Neuronal stem cell (in vitro differentiated cells): ENCODE results near the gene TTC28.

Experiments
- DNase-seq: peaks from one replicate; pipeline ENCODE4 v3.0.0-alpha.2; 2013; ENCODE audit warnings: low spot score
- H2AFZ ChIP-seq: one replicate; pipeline ENCODE4 v1.6.1; 2013; ENCODE audit warnings: mild to moderate bottlenecking, low read length, inconsistent platforms
- H2AK5ac ChIP-seq: 2 replicates; pipeline ENCODE4 v1.6.1; 2013; ENCODE audit warnings: low read depth, mild to moderate bottlenecking, inconsistent platforms, low read length, moderate library complexity, mixed read lengths
- H2BK120ac ChIP-seq: 2 replicates; pipeline ENCODE4 v1.6.1; 2013; ENCODE audit warnings: low read depth, mild to moderate bottlenecking, inconsistent platforms, low read length, moderate library complexity, mixed read lengths
- H2BK12ac ChIP-seq: one replicate; pipeline ENCODE4 v1.6.1; 2013; ENCODE audit warnings: low read length, inconsistent platforms
- H2BK15ac ChIP-seq: 2 replicates; pipeline ENCODE4 v1.6.1; 2013; ENCODE audit warnings: mild to moderate bottlenecking, low read length, inconsistent platforms, mixed read lengths
- H2BK5ac ChIP-seq: one replicate; pipeline ENCODE4 v1.6.1; 2013; ENCODE audit warnings: inconsistent platforms, mild to moderate bottlenecking, low read length, moderate library complexity
- H3K14ac ChIP-seq: one replicate; pipeline ENCODE4 v1.6.1; 2013; ENCODE audit warnings: low read length, inconsistent platforms
- H3K18ac ChIP-seq: 2 replicates; pipeline ENCODE4 v1.6.1; 2013; ENCODE audit warnings: low read length, inconsistent platforms
- H3K23ac ChIP-seq: 2 replicates; pipeline ENCODE4 v1.6.1; 2013; ENCODE audit warnings: low read depth, mild to moderate bottlenecking, mixed read lengths, low read length, inconsistent platforms; ENCODE audit not compliant: poor library complexity
- H3K27ac ChIP-seq: replicated peaks from 3 replicates; pipeline ENCODE4 v1.5.1; 2013; ENCODE audit warnings: low read length, inconsistent platforms
- H3K27me3 ChIP-seq, 3 experiments: 2 replicates each; pipeline ENCODE4 v1.6.1; 2013; ENCODE audit warnings: low read length in 3 of 3, mild to moderate bottlenecking in 2 of 3, inconsistent platforms in 1 of 3, low read depth in 1 of 3, mixed read lengths in 1 of 3, moderate library complexity in 1 of 3; ENCODE audit not compliant: control insufficient read depth in 3 of 3, insufficient read depth in 3 of 3
- H3K36me3 ChIP-seq, 2 donors: replicated peaks in 1 of 2; 2 replicates each; pipeline ENCODE4 v1.6.1; 2013; ENCODE audit warnings: low read length in 2 of 2; ENCODE audit not compliant: control insufficient read depth in 2 of 2, insufficient read depth in 2 of 2
- H3K4ac ChIP-seq: 2 replicates; pipeline ENCODE4 v1.6.1; 2013; ENCODE audit warnings: inconsistent platforms, mild to moderate bottlenecking, low read length, moderate library complexity
- H3K4me1 ChIP-seq, 2 donors: 1 replicate in 1 of 2; 2 replicates in 1 of 2; pipeline ENCODE4 v1.6.1; 2013; ENCODE audit warnings: low read length in 2 of 2, low read depth in 1 of 2; ENCODE audit not compliant: control insufficient read depth in 2 of 2, insufficient read depth in 1 of 2
- H3K4me2 ChIP-seq: one replicate; pipeline ENCODE4 v1.6.1; 2013; ENCODE audit warnings: mild to moderate bottlenecking, low read length, inconsistent platforms; ENCODE audit not compliant: insufficient read depth, poor library complexity, severe bottlenecking
- H3K4me3 ChIP-seq, 2 donors: 2 replicates each; pipeline ENCODE4 v1.5.1; 2013; ENCODE audit warnings: low read length in 2 of 2, mild to moderate bottlenecking in 2 of 2, inconsistent platforms in 1 of 2, moderate library complexity in 1 of 2
- H3K79me1 ChIP-seq: one replicate; pipeline ENCODE4 v1.6.1; 2013; ENCODE audit warnings: low read depth, mild to moderate bottlenecking, inconsistent platforms, low read length, moderate library complexity
- H3K9ac ChIP-seq: one replicate; pipeline ENCODE4 v1.6.1; 2013; ENCODE audit warnings: mild to moderate bottlenecking, low read depth, low read length, inconsistent platforms; ENCODE audit not compliant: poor library complexity
- H3K9me3 ChIP-seq, 2 donors: replicated peaks in 1 of 2; 2 replicates each; pipeline versions ENCODE3 to v1.6.1; 2013; ENCODE audit warnings: low read length in 2 of 2, mild to moderate bottlenecking in 2 of 2, inconsistent platforms in 1 of 2, low read depth in 1 of 2, mixed read lengths in 1 of 2, moderate library complexity in 1 of 2; ENCODE audit not compliant: control insufficient read depth in 2 of 2, insufficient read depth in 1 of 2
- H4K8ac ChIP-seq: one replicate; pipeline ENCODE4 v1.6.1; 2013; ENCODE audit warnings: low read depth, mild to moderate bottlenecking, inconsistent platforms, low read length, moderate library complexity
- H4K91ac ChIP-seq: one replicate; pipeline ENCODE4 v1.6.1; 2013; ENCODE audit warnings: low read length, low read depth, mild to moderate bottlenecking, inconsistent platforms; ENCODE audit not compliant: poor library complexity
- WGBS, 2 donors: extraction: QIAGEN DNeasy Blood & Tissue Kit; methylation state at CpG; one replicate each; pipeline ENCODE4 v1.1.7; 2013; ENCODE audit warnings: missing lambda C conversion rate in 2 of 2, mixed read lengths in 1 of 2; ENCODE audit not compliant: insufficient read length in 2 of 2, insufficient replicate concordance in 1 of 2; ENCODE audit errors: extremely low coverage in 2 of 2; 5-methylcytosine and 5-hydroxymethylcytosine counted together

Gene TTC28

GRCh38 chr22:27947448-27947847, 732.2 kb downstream of the TTC28 start:
- Histone ChIP-seq H3K4me2 (no peak overlapping the region), H2BK15ac (no peak overlapping the region), H2BK12ac (no peak overlapping the region), H3K23ac (no peak overlapping the region), H3K14ac (no peak overlapping the region), H2BK120ac (no peak overlapping the region), H3K4ac (no peak overlapping the region), H3K79me1 (no peaks in the 10 kb centered on the region), H4K8ac (no peak overlapping the region), H4K91ac (no peak overlapping the region), H3K9ac (no peak overlapping the region), H3K36me3 (no peaks in the 10 kb centered on the region), H2AFZ (no peak overlapping the region), H3K27me3 (no peaks in the 10 kb centered on the region), H3K9me3 (no peaks in the 10 kb centered on the region), H2AK5ac (no peak overlapping the region), H3K4me3 (no peak overlapping the region), H2BK5ac (no peak overlapping the region), H3K18ac (no peak overlapping the region), H3K27ac (no peak overlapping the region), H3K4me1 (peaks cover 0 to 6% of the 10 kb centered on the region in 2 donors)
- WGBS, 2 donors, result no CpG with 5 or more reads among the region's 4 CpGs
- no peak for DNase-seq

- Histone ChIP-seq H2BK15ac (no peak overlapping the region), H3K4me1 (no peaks in the 10 kb centered on the region), H2AFZ (no peak overlapping the region), H3K9me3 (no peaks in the 10 kb centered on the region), H3K4me2 (no peak overlapping the region), H3K14ac (no peak overlapping the region), H3K27ac (no peak overlapping the region), H3K23ac (no peak overlapping the region), H4K91ac (no peak overlapping the region), H3K27me3 (no peaks in the 10 kb centered on the region), H3K79me1 (no peaks in the 10 kb centered on the region), H3K4me3 (no peak overlapping the region), H4K8ac (no peak overlapping the region), H2BK5ac (no peak overlapping the region), H3K18ac (no peak overlapping the region), H3K36me3 (peaks cover 0 to 12% of the 10 kb centered on the region in 2 donors), H3K9ac (no peak overlapping the region), H2BK12ac (no peak overlapping the region), H2AK5ac (no peak overlapping the region), H2BK120ac (no peak overlapping the region), H3K4ac (no peak overlapping the region)
- DNase-seq, result no peak
Observed at GRCh38 chr22:27941143-27941542, 738.5 kb downstream of the TTC28 start.

GRCh38 chr22:27937453-27937852, 742.2 kb downstream of the TTC28 start:
- no peak overlapping the region for H2AK5ac ChIP-seq
- no peak overlapping the region for H3K14ac ChIP-seq
- H2BK15ac ChIP-seq, result no peak overlapping the region
- H3K9ac ChIP-seq, result no peak overlapping the region
- H3K23ac ChIP-seq, result no peak overlapping the region
- H3K27me3 ChIP-seq, result no peaks in the 10 kb centered on the region
- H3K36me3 ChIP-seq, result peaks cover 2 to 29% of the 10 kb centered on the region in 2 donors
- H3K18ac ChIP-seq, result no peak overlapping the region
- H2BK12ac ChIP-seq, result no peak overlapping the region
- DNase-seq, result no peak
- H3K79me1 ChIP-seq, result no peaks in the 10 kb centered on the region
- H3K4me2 ChIP-seq, result no peak overlapping the region
- no peak overlapping the region for H4K91ac ChIP-seq
- WGBS, 2 donors, result no CpG with 5 or more reads among the region's 2 CpGs
- H2BK120ac ChIP-seq, result no peak overlapping the region
- no peak overlapping the region for H3K4ac ChIP-seq
- H3K27ac ChIP-seq, result no peak overlapping the region
- H4K8ac ChIP-seq, result no peak overlapping the region
- H2AFZ ChIP-seq, result no peak overlapping the region
- no peaks in the 10 kb centered on the region for H3K4me1 ChIP-seq
- no peak overlapping the region for H3K4me3 ChIP-seq
- H3K9me3 ChIP-seq, result no peaks in the 10 kb centered on the region
- no peak overlapping the region for H2BK5ac ChIP-seq

GRCh38 chr22:27935897-27936296, 743.7 kb downstream of the TTC28 start:
- Histone ChIP-seq H3K36me3 (peaks cover 2 to 26% of the 10 kb centered on the region in 2 donors), H3K27ac (no peak overlapping the region), H2AFZ (no peak overlapping the region), H2BK5ac (no peak overlapping the region), H2AK5ac (no peak overlapping the region), H3K9me3 (no peaks in the 10 kb centered on the region), H3K4me3 (no peak overlapping the region), H4K8ac (no peak overlapping the region), H2BK15ac (no peak overlapping the region), H3K18ac (no peak overlapping the region), H3K9ac (no peak overlapping the region), H3K23ac (no peak overlapping the region), H3K4ac (no peak overlapping the region), H3K4me2 (no peak overlapping the region), H3K4me1 (no peaks in the 10 kb centered on the region), H2BK12ac (no peak overlapping the region), H2BK120ac (no peak overlapping the region), H3K14ac (no peak overlapping the region), H3K79me1 (no peaks in the 10 kb centered on the region), H3K27me3 (no peaks in the 10 kb centered on the region), H4K91ac (no peak overlapping the region)
- no CpG with 5 or more reads among the region's 1 CpG for whole genome bisulfite sequencing, 2 donors
- no peak for DNase-seq
